SH-SY5Y (cell line): ENCODE measurements around the gene RPL13.

Experiments used
- GATA2 ChIP-seq: IDR thresholded peaks from 2 replicates; pipeline ENCODE4 v1.6.1; 2011; ENCODE audit warnings: mild to moderate bottlenecking, low read depth, low read length
- GATA3 ChIP-seq: IDR thresholded peaks from 2 replicates; pipeline ENCODE4 v1.6.1; 2011; ENCODE audit warnings: low read depth, mild to moderate bottlenecking, low read length, moderate library complexity

DNA sequence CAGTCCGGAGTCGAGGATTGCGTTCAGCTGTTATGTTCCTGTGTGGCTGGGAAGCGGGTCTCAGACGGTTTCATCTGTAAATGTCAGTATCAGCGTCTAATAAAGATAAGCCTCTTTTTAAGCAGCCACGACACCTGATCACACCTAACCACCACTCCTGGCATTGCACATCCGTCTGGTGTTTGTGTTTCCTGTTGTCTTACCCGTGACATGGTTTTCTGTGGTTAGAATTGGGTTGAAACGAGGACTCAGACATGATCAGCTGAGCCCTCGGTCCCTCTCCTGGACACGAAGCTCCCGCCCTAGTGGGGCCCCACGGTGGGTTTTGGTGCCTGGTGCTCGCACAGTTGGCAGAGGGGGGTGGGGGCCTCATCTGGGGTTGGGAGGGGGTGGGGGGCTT, 33.4 kb downstream of the RPL13 start:
- TF ChIP-seq GATA2 (no peak), GATA3 (no peak)
